Astrocyte of the cerebellum (primary cell): Measurements from ENCODE around the gene OR1M1.
A peak's percentile ranks its signal among the peaks of the same experiment; 100 is the strongest.

Experiments used
- DNase-seq: peaks from one replicate; pipeline ENCODE4 v3.0.0-alpha.2; 2011; ENCODE audit warnings: low read depth
- H3K4me3 ChIP-seq: 2 replicates; pipeline ENCODE4 v1.5.1; 2011; ENCODE audit warnings: mild to moderate bottlenecking, low read depth, low read length, moderate library complexity
- CTCF ChIP-seq: IDR thresholded peaks from 2 replicates; pipeline ENCODE4 v1.5.1; 2012; ENCODE audit warnings: low read length, low read depth, moderate library complexity, mild to moderate bottlenecking; ENCODE audit errors: missing control alignments
- in situ Hi-C: cut with HindIII; loops from 2 replicates; pipeline ENCODE4 v1.10.0; 2017; ENCODE audit warnings: low sequenced_read_pairs

The OR1M1 gene

DNA sequence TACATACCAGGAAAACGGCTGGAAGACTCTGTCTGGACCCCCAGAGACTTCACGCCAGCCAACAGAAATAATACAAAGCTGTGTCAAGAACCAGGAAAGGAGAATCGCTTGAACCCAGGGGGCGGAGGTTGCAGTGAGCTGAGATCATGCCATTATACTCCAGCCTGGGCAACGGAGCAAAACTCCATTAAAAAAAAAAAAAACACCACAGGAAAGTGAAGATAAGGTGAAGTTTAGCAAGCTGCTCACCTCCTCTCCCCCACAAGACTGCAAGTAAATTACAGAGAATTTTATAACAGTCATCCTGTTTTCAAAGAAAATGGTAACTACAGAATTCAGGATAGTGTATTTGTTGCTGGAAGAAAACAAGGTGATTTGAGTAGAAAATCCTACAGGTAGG is 29.7 kb downstream of the OR1M1 start:
- DNase-seq = no peak
- no peak for TF ChIP-seq CTCF

GRCh38 chr19:9126900-9127405 is 40.1 kb downstream of the OR1M1 start, which contains the start of gene OR7G3:
Gene OR7G3, minus strand, starts transcription at chr19:9126950. Its CDS starts 0 bp downstream, at chr19:9126950.
- in situ Hi-C loops = no loop called here
- H3K4me3 ChIP-seq = no peak within 1 kb of the TSS
- TF ChIP-seq CTCF = no peak
- no peak for DNase-seq

More for the DNA sequence above, 29.7 kb downstream of the OR1M1 start:
- no peak overlapping the region for H3K4me3 ChIP-seq
- in situ Hi-C loops = loop anchor here (25.0 kb wide), 1 partner anchor 254 kb away; no protein-coding TSS in a partner anchor

DNA sequence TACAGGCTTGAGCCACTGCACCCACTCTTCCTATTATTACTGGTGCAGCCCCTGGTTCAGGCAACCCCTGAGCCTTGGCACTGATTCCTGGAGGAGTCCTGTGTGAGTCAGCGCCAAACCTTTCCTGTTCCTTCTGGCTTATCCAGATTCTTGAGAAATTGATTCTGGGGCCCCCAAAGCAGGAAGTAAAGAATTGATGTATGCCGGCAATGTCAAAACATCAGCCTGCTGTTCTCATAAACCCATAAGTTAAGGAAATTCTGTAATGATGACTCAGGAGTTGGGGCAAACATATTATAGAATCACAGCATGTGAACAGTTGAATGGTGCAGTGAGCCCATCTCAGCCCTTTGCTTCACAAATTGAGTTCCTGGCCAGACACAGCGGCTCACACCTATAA is 41.3 kb downstream of the OR1M1 start:
- DNase-seq = no peak
- no peak overlapping the region for H3K4me3 ChIP-seq
- no peak for TF ChIP-seq CTCF
- in situ Hi-C loops = no loop called here

GRCh38 chr19:9130965-9131364 is 44.1 kb downstream of the OR1M1 start:
- H3K4me3 ChIP-seq = no peak overlapping the region
- no peak for TF ChIP-seq CTCF
- in situ Hi-C loops = no loop called here
- DNase-seq = no peak

DNA sequence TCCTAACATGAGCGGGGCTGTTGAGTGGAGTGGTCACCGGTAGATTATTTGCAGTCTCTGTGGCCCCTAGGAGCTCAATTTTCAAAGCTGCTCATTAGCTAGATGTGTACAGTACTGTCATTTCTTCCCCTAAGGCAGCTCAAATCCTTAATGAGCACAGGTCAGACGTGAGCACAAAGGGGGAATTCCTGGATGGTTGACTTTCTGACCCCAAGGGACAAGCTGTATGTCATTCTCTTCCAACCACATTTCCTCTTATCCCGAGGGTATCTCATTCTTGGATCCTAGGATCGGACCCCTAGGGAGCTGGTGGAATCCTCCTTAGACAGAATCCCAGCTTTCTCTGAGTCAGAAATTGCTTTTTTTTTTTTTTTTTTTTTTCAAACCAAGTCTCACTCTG is 45.6 kb downstream of the OR1M1 start:
- H3K4me3 ChIP-seq = no peak overlapping the region
- no peak for DNase-seq
- in situ Hi-C loops = no loop called here
- no peak for TF ChIP-seq CTCF

- H3K4me3 ChIP-seq = peak overlapping the region; percentile 65
- in situ Hi-C loops = no loop called here
- no peak for TF ChIP-seq CTCF
- no peak for DNase-seq
These were observed 52.8 kb downstream of the OR1M1 start for GRCh38 chr19:9139609-9140158.
